ENCODE results near the gene C1QTNF12. TPM values are rescaled to one million over a fixed set of nuclear protein-coding genes. Genes with fewer than 3 reads are reported as not detected.

Gene C1QTNF12
- total and polyA plus RNA-seq, 2 donors (not counting 3 experiments of a cell fraction or from before 2014, with no cell fraction given) = 1.0 to 1.9 TPM

GRCh38 chr1:1219341-1219740 is 27.2 kb downstream of the C1QTNF12 start:
- dilution Hi-C loops (cut with MboI; ENCODE audit: extremely low pct_ligation_motif_present, low sequenced_read_pairs) (no loop called here), intact Hi-C loops (cut with micrococcal nuclease) (no loop called here)
- no peak for TF ChIP-seq JUN (IDR thresholded peaks at IDR 0.05; ENCODE audit: borderline replicate concordance, insufficient read depth, insufficient read length, low read depth)
- TF ChIP-seq MAX (IDR thresholded peaks at IDR 0.05; ENCODE audit: insufficient read depth, insufficient read length) = no peak
- TF ChIP-seq POLR2A (IDR thresholded peaks at IDR 0.05; ENCODE audit: low read depth, low read length) = no peak
- no peak for TF ChIP-seq POLR2AphosphoS5 (IDR thresholded peaks at IDR 0.05; ENCODE audit: insufficient read depth, low read depth, low read length)
- no peak for TF ChIP-seq FOS (IDR thresholded peaks at IDR 0.05; ENCODE audit: borderline replicate concordance, insufficient read depth, low read length)
- TF ChIP-seq, protein P1, sequence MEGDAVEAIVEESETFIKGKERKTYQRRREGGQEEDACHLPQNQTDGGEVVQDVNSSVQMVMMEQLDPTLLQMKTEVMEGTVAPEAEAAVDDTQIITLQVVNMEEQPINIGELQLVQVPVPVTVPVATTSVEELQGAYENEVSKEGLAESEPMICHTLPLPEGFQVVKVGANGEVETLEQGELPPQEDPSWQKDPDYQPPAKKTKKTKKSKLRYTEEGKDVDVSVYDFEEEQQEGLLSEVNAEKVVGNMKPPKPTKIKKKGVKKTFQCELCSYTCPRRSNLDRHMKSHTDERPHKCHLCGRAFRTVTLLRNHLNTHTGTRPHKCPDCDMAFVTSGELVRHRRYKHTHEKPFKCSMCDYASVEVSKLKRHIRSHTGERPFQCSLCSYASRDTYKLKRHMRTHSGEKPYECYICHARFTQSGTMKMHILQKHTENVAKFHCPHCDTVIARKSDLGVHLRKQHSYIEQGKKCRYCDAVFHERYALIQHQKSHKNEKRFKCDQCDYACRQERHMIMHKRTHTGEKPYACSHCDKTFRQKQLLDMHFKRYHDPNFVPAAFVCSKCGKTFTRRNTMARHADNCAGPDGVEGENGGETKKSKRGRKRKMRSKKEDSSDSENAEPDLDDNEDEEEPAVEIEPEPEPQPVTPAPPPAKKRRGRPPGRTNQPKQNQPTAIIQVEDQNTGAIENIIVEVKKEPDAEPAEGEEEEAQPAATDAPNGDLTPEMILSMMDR (IDR thresholded peaks at IDR 0.05; ENCODE audit: extremely low read depth in 1 of 2, insufficient read depth in 1 of 2, low read depth in 1 of 2, low read length in 2 of 2) = no peak
- no peak for TF ChIP-seq MYC (IDR thresholded peaks at IDR 0.05; ENCODE audit: low read depth, low read length)
- no peak for TF ChIP-seq EZH2 (IDR thresholded peaks at IDR 0.05; ENCODE audit: borderline replicate concordance, low read depth, low read length, severe bottlenecking)
- TF ChIP-seq GATA2 (IDR thresholded peaks at IDR 0.05; ENCODE audit: insufficient read depth, insufficient read length, low read depth, low read length) = no peak

More at GRCh38 chr1:1219341-1219740, 27.2 kb downstream of the C1QTNF12 start:
- Histone ChIP-seq H3K4me3 (replicated peaks in 1 of 3; ENCODE audit: insufficient read depth in 1 of 3, low read depth in 1 of 3, low read length in 3 of 3) (no peak overlapping the region), H3K9me1 (replicated peaks; ENCODE audit: control insufficient read depth, extremely low read depth, insufficient read depth, low read length) (no peaks in the 10 kb centered on the region), H3K36me3 (ENCODE audit: control insufficient read depth in 2 of 2, extremely low read depth in 1 of 2, insufficient read depth in 2 of 2, low read length in 2 of 2) (peaks cover 2 to 34% of the 10 kb centered on the region in 2 experiments), H4K20me1 (replicated peaks; ENCODE audit: control insufficient read depth, extremely low read depth, insufficient read depth, low read length) (no peaks in the 10 kb centered on the region), H3K4me2 (ENCODE audit: insufficient read depth, low read length) (no peak overlapping the region), H2AFZ (ENCODE audit: low read depth, low read length) (no peak overlapping the region), H3K4me1 (ENCODE audit: control insufficient read depth, extremely low read depth, insufficient read depth, low read length) (no peaks in the 10 kb centered on the region), H3K79me2 (ENCODE audit: control insufficient read depth, insufficient read depth, low read length) (no peaks in the 10 kb centered on the region), H3K27ac (ENCODE audit: insufficient read depth, low read depth, low read length) (no peak overlapping the region), H3K27me3 (ENCODE audit: control insufficient read depth in 2 of 2, insufficient read depth in 2 of 2, low read length in 2 of 2) (no peaks in the 10 kb centered on the region), H3K9me3 (replicated peaks; ENCODE audit: control insufficient read depth, insufficient read depth, low read length) (no peaks in the 10 kb centered on the region), H3K9ac (replicated peaks; ENCODE audit: extremely low read depth, insufficient read depth, low read length) (no peak overlapping the region)
- BruUV-seq (replicated peaks) = no TSS peak
- no peak for DNase-seq (ENCODE audit: low read depth, low spot score)
- ChIA-PET POLR2A (interaction anchor here (0.6 kb wide), 1 partner anchor 215 kb away, joined by 3 read pairs; no protein-coding TSS in a partner anchor), CTCF (interaction anchor here (0.5 kb wide), 1 partner anchor 232 kb away, joined by 3 read pairs; no protein-coding TSS in a partner anchor)
- no peak for FAIRE-seq
